ENCODE data around the gene CPS1.

The CPS1 gene

GRCh38 chr2:210671065-210671464 is 114.7 kb downstream of the CPS1 start:
- no peaks in the 10 kb centered on the region for H3K27me3 Mint-ChIP-seq
- no peak overlapping the region for H3K4me3 Mint-ChIP-seq
- no peak for ATAC-seq

GRCh38 chr2:210673117-210673516 is 116.7 kb downstream of the CPS1 start:
- no peak for ATAC-seq

More at GRCh38 chr2:210671065-210671464, 114.7 kb downstream of the CPS1 start:
- no peaks in the 10 kb centered on the region for H3K9me3 Mint-ChIP-seq
- H3K4me1 Mint-ChIP-seq, result no peaks in the 10 kb centered on the region
- H3K27ac Mint-ChIP-seq, result no peak overlapping the region
- no peak for DNase-seq

DNA sequence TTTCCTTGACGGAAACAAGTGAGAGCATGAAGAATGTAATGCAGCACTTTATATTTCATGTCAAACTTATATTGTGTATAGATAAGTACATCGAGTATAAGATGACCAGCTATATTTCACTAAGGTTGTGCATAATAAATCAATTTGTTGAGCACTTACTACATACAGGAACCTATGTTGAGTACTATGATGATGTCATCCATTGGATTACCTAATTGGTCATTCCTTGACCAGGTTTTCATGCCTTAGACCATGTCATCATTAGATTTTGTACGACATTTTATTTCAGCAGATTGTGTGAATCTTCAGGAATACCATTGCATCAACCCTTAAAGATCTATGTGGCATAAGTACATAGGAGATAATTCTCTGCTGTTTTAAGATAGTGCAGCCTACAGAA is 119.7 kb downstream of the CPS1 start:
- Mint-ChIP-seq H3K27ac (no peak overlapping the region), H3K9me3 (no peaks in the 10 kb centered on the region), H3K27me3 (no peaks in the 10 kb centered on the region), H3K4me1 (no peaks in the 10 kb centered on the region), H3K4me3 (no peak overlapping the region)
- DNase-seq, result no peak
- ATAC-seq, result no peak

More at GRCh38 chr2:210673117-210673516, 116.7 kb downstream of the CPS1 start:
- H3K9me3 Mint-ChIP-seq, result no peaks in the 10 kb centered on the region
- H3K4me3 Mint-ChIP-seq, result no peak overlapping the region
- H3K4me1 Mint-ChIP-seq, result no peaks in the 10 kb centered on the region
- DNase-seq, result no peak
- H3K27me3 Mint-ChIP-seq, result no peaks in the 10 kb centered on the region
- no peak overlapping the region for H3K27ac Mint-ChIP-seq

DNA sequence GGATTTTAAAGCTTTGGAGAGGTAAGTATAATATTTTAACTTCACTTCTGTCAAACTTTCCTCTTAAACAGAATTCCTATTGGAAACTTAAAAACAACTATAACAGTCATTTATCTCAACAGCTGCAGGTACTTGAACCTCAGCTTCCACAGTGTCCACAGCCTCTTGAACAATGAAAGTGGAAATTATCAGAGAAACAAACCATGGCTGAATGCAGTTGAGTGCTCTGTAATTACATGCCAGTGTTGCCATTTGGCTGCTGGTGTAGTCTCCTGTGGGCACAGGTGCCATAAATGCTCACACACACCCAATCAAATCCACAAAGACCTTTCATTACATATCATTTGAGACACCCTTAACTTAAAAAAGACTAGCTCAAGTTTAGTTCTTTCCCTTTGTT is 125.1 kb downstream of the CPS1 start:
- H3K9me3 Mint-ChIP-seq, result peaks cover 4 to 5% of the 10 kb centered on the region in 2 donors
- DNase-seq, result no peak
- H3K4me3 Mint-ChIP-seq, result no peak overlapping the region
- no peaks in the 10 kb centered on the region for H3K27me3 Mint-ChIP-seq
- no peak for ATAC-seq
- H3K4me1 Mint-ChIP-seq, result no peaks in the 10 kb centered on the region
- H3K27ac Mint-ChIP-seq, result no peak overlapping the region

- no peak overlapping the region for H3K4me3 Mint-ChIP-seq
- no peaks in the 10 kb centered on the region for H3K4me1 Mint-ChIP-seq
- H3K27ac Mint-ChIP-seq, result no peak overlapping the region
- no peaks in the 10 kb centered on the region for H3K27me3 Mint-ChIP-seq
- ATAC-seq (no peak), DNase-seq (no peak)
- H3K9me3 Mint-ChIP-seq, result peaks cover 8 to 10% of the 10 kb centered on the region in 2 donors
These were observed 130.0 kb downstream of the CPS1 start for GRCh38 chr2:210686401-210686800.

- Mint-ChIP-seq H3K9me3 (peaks cover 8 to 10% of the 10 kb centered on the region in 2 donors), H3K27me3 (no peaks in the 10 kb centered on the region), H3K4me3 (no peak overlapping the region), H3K27ac (no peak overlapping the region), H3K4me1 (no peaks in the 10 kb centered on the region)
- DNase-seq (no peak), ATAC-seq (no peak)
These were observed 131.5 kb downstream of the CPS1 start for GRCh38 chr2:210687786-210688470.

DNA sequence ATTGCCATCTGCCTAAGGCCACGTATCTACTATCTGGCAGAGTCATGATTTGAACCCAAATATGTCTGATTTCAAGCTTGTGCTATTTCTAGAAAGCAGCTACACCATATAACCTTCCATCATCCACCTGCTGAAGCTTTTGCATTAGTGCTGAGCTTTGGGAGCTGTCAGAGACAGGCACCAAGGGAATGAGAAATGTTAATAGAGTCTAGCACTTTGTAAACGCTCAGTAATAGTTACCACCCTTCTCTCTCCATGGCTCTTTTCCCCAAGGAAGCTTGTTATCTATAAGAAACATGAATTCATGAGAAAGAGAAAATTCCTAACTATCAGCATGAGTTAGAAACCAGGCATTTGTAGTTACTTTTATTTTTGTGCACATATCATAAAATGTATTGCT is 151.5 kb downstream of the CPS1 start:
- no peak overlapping the region for H3K4me3 Mint-ChIP-seq
- no peaks in the 10 kb centered on the region for H3K27me3 Mint-ChIP-seq
- H3K9me3 Mint-ChIP-seq, result no peaks in the 10 kb centered on the region
- DNase-seq, result no peak
- no peak for ATAC-seq
- no peak overlapping the region for H3K27ac Mint-ChIP-seq
- H3K4me1 Mint-ChIP-seq, result no peaks in the 10 kb centered on the region

GRCh38 chr2:210713122-210713521 is 156.7 kb downstream of the CPS1 start:
- Mint-ChIP-seq H3K4me1 (no peaks in the 10 kb centered on the region), H3K27ac (no peak overlapping the region), H3K9me3 (no peaks in the 10 kb centered on the region), H3K27me3 (no peaks in the 10 kb centered on the region), H3K4me3 (no peak overlapping the region)
- no peak for DNase-seq
- ATAC-seq, result no peak

DNA sequence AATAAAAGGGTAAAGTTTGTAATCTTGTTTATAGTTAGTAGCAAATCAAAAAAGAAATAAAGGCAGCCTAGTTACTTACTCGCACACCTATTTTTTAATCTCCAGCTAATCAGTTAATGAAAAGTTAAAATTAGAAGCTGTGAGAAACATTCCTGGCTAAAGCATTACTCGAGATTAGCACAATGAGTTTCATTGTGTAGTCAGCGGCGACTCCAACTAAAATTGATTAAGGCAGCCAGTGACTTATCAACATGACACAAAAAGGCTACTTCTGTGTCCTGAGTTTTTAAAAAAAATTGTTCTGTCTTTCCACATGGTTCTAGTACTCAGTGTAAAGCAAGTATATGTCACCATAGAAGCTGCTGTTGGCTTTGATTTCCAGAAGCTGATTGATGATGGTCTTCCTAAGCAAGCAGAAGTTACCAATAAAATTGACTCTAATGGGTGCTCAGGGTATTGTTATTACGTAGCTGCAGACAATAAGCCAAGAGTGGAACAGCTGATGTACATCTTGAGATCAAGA is 159.2 kb downstream of the CPS1 start:
- Mint-ChIP-seq H3K27ac (no peak overlapping the region), H3K9me3 (no peaks in the 10 kb centered on the region)

DNA sequence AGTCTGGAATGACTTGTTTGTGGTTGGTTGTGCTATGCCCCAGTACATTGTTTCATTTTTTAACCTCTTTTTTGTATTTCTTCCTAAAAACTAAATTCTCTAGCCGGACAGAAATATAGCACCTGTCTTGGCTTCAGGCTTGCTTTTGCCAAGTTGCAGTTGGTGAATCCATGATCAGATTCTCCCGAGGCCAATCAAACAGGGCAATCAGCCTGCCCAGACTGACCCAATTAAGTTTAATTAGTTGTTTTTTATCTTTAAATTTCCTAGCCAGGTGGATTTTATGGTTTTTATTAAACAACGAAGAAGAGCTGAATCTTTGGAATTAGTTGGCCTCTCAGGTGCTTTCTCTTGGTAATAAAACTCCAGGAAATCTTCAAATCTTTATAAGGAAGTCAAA is 162.1 kb downstream of the CPS1 start:
- Mint-ChIP-seq H3K9me3 (no peaks in the 10 kb centered on the region), H3K27me3 (no peaks in the 10 kb centered on the region), H3K4me1 (no peaks in the 10 kb centered on the region), H3K27ac (no peak overlapping the region), H3K4me3 (no peak overlapping the region)
- ATAC-seq (no peak), DNase-seq (no peak)

More for the DNA sequence above, 159.2 kb downstream of the CPS1 start:
- DNase-seq (no peak), ATAC-seq (no peak)
- no peaks in the 10 kb centered on the region for H3K4me1 Mint-ChIP-seq
- no peak overlapping the region for H3K4me3 Mint-ChIP-seq
- no peaks in the 10 kb centered on the region for H3K27me3 Mint-ChIP-seq

DNA sequence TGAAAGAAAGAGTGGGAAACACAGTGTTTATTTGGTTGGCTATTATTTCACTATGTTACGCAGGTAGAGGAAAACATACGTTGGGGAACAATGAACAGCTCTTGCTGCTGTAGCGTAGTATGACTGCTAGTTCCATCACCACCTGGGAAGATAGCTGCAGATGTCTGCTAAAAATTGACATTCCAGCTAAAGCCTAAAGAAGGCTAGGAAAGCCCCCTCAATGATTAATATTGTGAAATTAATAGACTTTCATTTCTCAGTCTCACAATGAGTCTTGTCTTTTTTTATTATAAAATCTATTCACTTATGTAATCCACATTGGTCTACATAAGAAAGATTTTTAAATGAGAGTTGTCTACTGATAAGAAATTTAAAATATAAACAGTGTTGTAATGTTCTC is 165.7 kb downstream of the CPS1 start:
- no peaks in the 10 kb centered on the region for H3K9me3 Mint-ChIP-seq
- ATAC-seq (no peak), DNase-seq (no peak)
- no peaks in the 10 kb centered on the region for H3K27me3 Mint-ChIP-seq
- H3K4me1 Mint-ChIP-seq, result no peaks in the 10 kb centered on the region
- no peak overlapping the region for H3K27ac Mint-ChIP-seq
- no peak overlapping the region for H3K4me3 Mint-ChIP-seq

GRCh38 chr2:210727549-210727948 is 171.2 kb downstream of the CPS1 start:
- no peak for ATAC-seq
- H3K4me3 Mint-ChIP-seq, result no peak overlapping the region
- H3K4me1 Mint-ChIP-seq, result no peaks in the 10 kb centered on the region
- no peaks in the 10 kb centered on the region for H3K9me3 Mint-ChIP-seq
- no peak for DNase-seq
- no peaks in the 10 kb centered on the region for H3K27me3 Mint-ChIP-seq
- H3K27ac Mint-ChIP-seq, result no peak overlapping the region

Measured in stimulated activated naive CD8-positive, alpha-beta T cell treated with anti-CD3 and anti-CD28 coated beads, Interleukin-15, amount 100 ng/mL, for 72 hours (primary cell).